HepG2 (cell line): ENCODE data around the gene HNRNPUL1. TPM values are rescaled to one million over a fixed set of nuclear protein-coding genes. Genes with fewer than 3 reads are reported as not detected.

Source experiments
- E2F1 ChIP-seq: sonication (generic); formaldehyde crosslinking; IDR thresholded peaks from 2 replicates; pipeline ENCODE4 v1.5.0; 2020; ENCODE audit warnings: missing genetic modification reagents
- ELK4 ChIP-seq: sonication (generic); formaldehyde crosslinking; IDR thresholded peaks from 2 replicates; pipeline ENCODE4 v1.9.0; 2021; ENCODE audit warnings: missing genetic modification reagents, borderline replicate concordance
- HDAC6 ChIP-seq: fragments of 200-600 bp; sonication (generic); IDR thresholded peaks from 2 replicates; pipeline ENCODE4 v1.7.0; 2017; ENCODE audit warnings: mild to moderate bottlenecking, antibody characterized with exemption, low read length, low read depth
- HMG20A ChIP-seq: IDR thresholded peaks from 2 replicates; pipeline ENCODE4 v1.6.1; 2016; ENCODE audit warnings: borderline replicate concordance
- PBX3 ChIP-seq: sonication (generic); formaldehyde crosslinking; IDR thresholded peaks from 2 replicates; pipeline ENCODE4 v1.8.1; 2023; ENCODE audit warnings: missing genetic modification reagents, inconsistent platforms, borderline replicate concordance
- PHF21A ChIP-seq: sonication (generic); formaldehyde crosslinking; IDR thresholded peaks from 2 replicates; pipeline ENCODE4 v1.5.0; 2020; ENCODE audit warnings: mild to moderate bottlenecking, missing genetic modification reagents
- ZBTB25 ChIP-seq: IDR thresholded peaks from 2 replicates; pipeline ENCODE4 v1.6.1; 2018; ENCODE audit warnings: missing genetic modification reagents
- ZFX ChIP-seq: sonication (generic); formaldehyde crosslinking; IDR thresholded peaks from 2 replicates; pipeline ENCODE4 v1.4.0; 2020; ENCODE audit warnings: mild to moderate bottlenecking, low read depth, missing genetic modification reagents, moderate library complexity
- ZHX1 ChIP-seq: sonication (generic); formaldehyde crosslinking; IDR thresholded peaks from 2 replicates; pipeline ENCODE4 v1.8.1; 2022; ENCODE audit warnings: low read depth, mild to moderate bottlenecking, missing genetic modification reagents
- ZNF281 ChIP-seq: sonication (generic); formaldehyde crosslinking; IDR thresholded peaks from 2 replicates; pipeline ENCODE4 v1.4.0; 2020; ENCODE audit warnings: missing genetic modification reagents, borderline replicate concordance
- ZNF510 ChIP-seq: sonication (generic); formaldehyde crosslinking; IDR thresholded peaks from 2 replicates; pipeline ENCODE4 v1.4.0; 2020; ENCODE audit warnings: low read depth, mild to moderate bottlenecking, missing genetic modification reagents
- ZNF784 ChIP-seq: sonication (generic); formaldehyde crosslinking; IDR thresholded peaks from 2 replicates; pipeline ENCODE4 v1.5.1; 2020; ENCODE audit warnings: missing genetic modification reagents, mild to moderate bottlenecking, borderline replicate concordance
- polyA plus RNA-seq, 8 experiments: library from polyadenylated mRNA; depleted of rRNA in 3 of 8; stranded (reverse) in 7 of 8; unstranded in 1 of 8; fragments of >200 nt; fragmentation: Illumina TruSeq in 4 of 8; extraction: Trizol in 4 of 8; gene quantifications; 2 replicates each; pipeline versions ENCODE4 v1.2.1 to v1.2.3, GENCODE V29; 2011 to 2016; ENCODE audit warnings: low read depth in 4 of 8, missing spikeins in 1 of 8, mixed read lengths in 1 of 8; ENCODE audit not compliant: insufficient read depth in 1 of 8
- total RNA-seq, 5 experiments: library from RNA; depleted of rRNA; stranded (reverse); fragments of >200 nt; fragmentation: Illumina TruSeq; extraction: Trizol; gene quantifications; 2 replicates each; pipeline ENCODE4 v1.2.3, GENCODE V29; 2016; ENCODE audit warnings: low read depth in 1 of 5

HNRNPUL1 gene
- total and polyA plus RNA-seq, 2 of the 13 experiments (the other 11 are each of a cell fraction or from before 2014, with no cell fraction given) = 30.9 to 81.7 TPM

- TF ChIP-seq ZNF281 (CRISPR knock-in tag) = peak; percentile 88
- peak; percentile 72 for TF ChIP-seq ZFX
- TF ChIP-seq ZBTB25 (CRISPR knock-in tag) = peak; percentile 75; the same call in 1 of the 2 replicates
- TF ChIP-seq PBX3 (CRISPR knock-in tag) = no peak
- no peak for TF ChIP-seq HDAC6
- peak; percentile 23; the same call in 1 of the 2 replicates for TF ChIP-seq HMG20A (CRISPR knock-in tag)
- no peak for TF ChIP-seq ZNF510 (CRISPR knock-in tag)
- no peak for TF ChIP-seq E2F1 (CRISPR knock-in tag)
- TF ChIP-seq ZHX1 = peak; percentile 66; the same call in 1 of the 2 replicates
- TF ChIP-seq ELK4 (CRISPR knock-in tag) = no peak
- no peak for TF ChIP-seq PHF21A
- no peak; the same call in 1 of the 2 replicates for TF ChIP-seq ZNF784 (CRISPR knock-in tag)
These were observed 37.9 kb upstream of the HNRNPUL1 start (continued) for GRCh38 chr19:41226053-41226873.
